HG03045 (cell line): ENCODE measurements around the gene TBCEL.

Source experiments
- ATAC-seq: cut with Tn5 transposase; IDR thresholded peaks from one replicate; pipeline ENCODE4 v1.9.1; 2021; ENCODE audit warnings: mild to moderate bottlenecking, moderate library complexity; ENCODE audit not compliant: unreplicated experiment

TBCEL gene

GRCh38 chr11:121134741-121135312, 110.9 kb downstream of the TBCEL start:
- no peak for ATAC-seq

GRCh38 chr11:121137005-121137404, 113.1 kb downstream of the TBCEL start:
- ATAC-seq = no peak

GRCh38 chr11:121138259-121138658, 114.4 kb downstream of the TBCEL start:
- no peak for ATAC-seq

GRCh38 chr11:121140369-121140768, 116.5 kb downstream of the TBCEL start:
- ATAC-seq = no peak
